Smooth muscle cell (in vitro differentiated cells): ENCODE results near the gene PGAP3. TPM values are rescaled to one million over a fixed set of nuclear protein-coding genes. Genes with fewer than 3 reads are reported as not detected.

Experiments used
- DNase-seq: peaks from one replicate; lab custom pipeline; 2025; ENCODE audit not compliant: unreplicated experiment; lab: John Stamatoyannopoulos, UW
- H2AFZ ChIP-seq: fragments of 200-600 bp; sonication (generic); 2 replicates; pipeline ENCODE4 v1.6.0; 2016; ENCODE audit warnings: antibody characterized with exemption, low read depth, mild to moderate bottlenecking
- H3F3A ChIP-seq: fragments of 200-600 bp; sonication (generic); 2 replicates; pipeline ENCODE4 v1.6.0; 2017; ENCODE audit warnings: antibody characterized with exemption, low read depth
- H3K27ac ChIP-seq: fragments of 200-600 bp; sonication (generic); 2 replicates; pipeline ENCODE4 v1.5.1; 2016; ENCODE audit warnings: low read depth, mild to moderate bottlenecking
- H3K27me3 ChIP-seq: fragments of 200-600 bp; sonication (generic); 2 replicates; pipeline ENCODE4 v1.6.1; 2016; ENCODE audit warnings: low read depth, mild to moderate bottlenecking
- H3K36me3 ChIP-seq: fragments of 200-600 bp; sonication (generic); 2 replicates; pipeline ENCODE4 v1.5.1; 2016; ENCODE audit warnings: low read depth
- H3K4me1 ChIP-seq: fragments of 200-600 bp; sonication (generic); 2 replicates; pipeline ENCODE4 v1.5.1; 2016; ENCODE audit warnings: low read depth
- H3K4me2 ChIP-seq: fragments of 200-600 bp; sonication (generic); 2 replicates; pipeline ENCODE4 v1.6.0; 2016; ENCODE audit warnings: mild to moderate bottlenecking
- H3K4me3 ChIP-seq: fragments of 200-600 bp; sonication (generic); 2 replicates; pipeline ENCODE4 v1.5.1; 2016; ENCODE audit warnings: mild to moderate bottlenecking
- H3K79me2 ChIP-seq: fragments of 200-600 bp; sonication (generic); 2 replicates; pipeline ENCODE4 v1.6.0; 2016; ENCODE audit warnings: low read depth, mild to moderate bottlenecking
- H3K9ac ChIP-seq: fragments of 200-600 bp; sonication (generic); 2 replicates; pipeline ENCODE4 v1.6.0; 2016; ENCODE audit warnings: low read depth
- H3K9me3 ChIP-seq: fragments of 200-600 bp; sonication (generic); replicated peaks from 2 replicates; pipeline ENCODE4 v1.5.1; 2016; ENCODE audit warnings: low read depth
- H4K20me1 ChIP-seq: fragments of 200-600 bp; sonication (generic); 2 replicates; pipeline ENCODE4 v1.6.0; 2016; ENCODE audit warnings: low read depth
- CTCF ChIP-seq: fragments of 200-600 bp; sonication (generic); IDR thresholded peaks from 2 replicates; pipeline ENCODE4 v1.5.1; 2017; ENCODE audit warnings: borderline replicate concordance, mild to moderate bottlenecking, antibody characterized with exemption; ENCODE audit not compliant: insufficient read depth, poor library complexity, severe bottlenecking
- WGBS: methylation state at CpG from one replicate; pipeline ENCODE4 v1.1.7; 2016; ENCODE audit warnings: low lambda C conversion rate; 5-methylcytosine and 5-hydroxymethylcytosine counted together
- polyA plus RNA-seq: library from polyadenylated mRNA; unstranded; fragments of >200 nt; fragmentation: Nextera tagmentation; extraction: Ambion mirVana; gene quantifications from 2 replicates; pipeline ENCODE4 v1.2.1, GENCODE V29; 2016
- total RNA-seq: library from RNA; depleted of rRNA; stranded (reverse); fragments of >200 nt; gene quantifications from 2 replicates; pipeline ENCODE4 v1.2.3, GENCODE V29; 2014

Gene PGAP3
- total and polyA plus RNA-seq, 2 experiments from 2014 or later, result 19.1 to 19.4 TPM

GRCh38 chr17:39635614-39636176 lies 52.2 kb downstream of the PGAP3 start:
- no peak for TF ChIP-seq CTCF
- no peaks in the 10 kb centered on the region for H3K36me3 ChIP-seq
- peaks cover 13% of the 10 kb centered on the region for H3K4me1 ChIP-seq
- no peak overlapping the region for H3K4me3 ChIP-seq
- no peak overlapping the region for H3K9ac ChIP-seq
- no peak for DNase-seq
- H3K79me2 ChIP-seq, result peaks cover 34% of the 10 kb centered on the region
- H3K27ac ChIP-seq, result no peak overlapping the region
- H3K9me3 ChIP-seq, result no peaks in the 10 kb centered on the region
- H3K4me2 ChIP-seq, result no peak overlapping the region
- peaks cover 19% of the 10 kb centered on the region for H4K20me1 ChIP-seq
- H3K27me3 ChIP-seq, result peaks cover 17% of the 10 kb centered on the region
- no peak overlapping the region for H2AFZ ChIP-seq
- H3F3A ChIP-seq, result no peaks in the 10 kb centered on the region
- 91% methylated on average over 8 of the region's 8 CpGs for WGBS

- H3F3A ChIP-seq, result no peaks in the 10 kb centered on the region
- no peaks in the 10 kb centered on the region for H3K9me3 ChIP-seq
- H3K36me3 ChIP-seq, result no peaks in the 10 kb centered on the region
- H3K4me1 ChIP-seq, result peaks cover 13% of the 10 kb centered on the region
- H3K27ac ChIP-seq, result no peak overlapping the region
- no peak overlapping the region for H3K4me2 ChIP-seq
- peak; percentile 70 for TF ChIP-seq CTCF
- no peak overlapping the region for H3K9ac ChIP-seq
- DNase-seq, result no peak
- peaks cover 22% of the 10 kb centered on the region for H3K79me2 ChIP-seq
- H4K20me1 ChIP-seq, result peaks cover 10% of the 10 kb centered on the region
- no peak overlapping the region for H2AFZ ChIP-seq
- H3K27me3 ChIP-seq, result peaks cover 28% of the 10 kb centered on the region
- no peak overlapping the region for H3K4me3 ChIP-seq
- 41% methylated on average over 2 of the region's 2 CpGs for WGBS
Measured at GRCh38 chr17:39634384-39634871, 53.4 kb downstream of the PGAP3 start.

GRCh38 chr17:39633570-39634183 lies 54.2 kb downstream of the PGAP3 start:
- H3K9ac ChIP-seq, result no peak overlapping the region
- no peak overlapping the region for H2AFZ ChIP-seq

More at GRCh38 chr17:39633570-39634183, 54.2 kb downstream of the PGAP3 start:
- no peak overlapping the region for H3K4me2 ChIP-seq
- 86% methylated on average over 8 of the region's 8 CpGs for WGBS
- H3K36me3 ChIP-seq, result no peaks in the 10 kb centered on the region
- no peak overlapping the region for H3K4me3 ChIP-seq
- peaks cover 36% of the 10 kb centered on the region for H3K27me3 ChIP-seq
- no peak for TF ChIP-seq CTCF
- no peak for DNase-seq
- peaks cover 5% of the 10 kb centered on the region for H4K20me1 ChIP-seq
- H3K79me2 ChIP-seq, result peaks cover 14% of the 10 kb centered on the region
- H3K9me3 ChIP-seq, result no peaks in the 10 kb centered on the region
- no peak overlapping the region for H3K27ac ChIP-seq
- peaks cover 15% of the 10 kb centered on the region for H3K4me1 ChIP-seq
- no peaks in the 10 kb centered on the region for H3F3A ChIP-seq
